Stimulated activated CD4-positive, alpha-beta T cell treated with anti-CD3 and anti-CD28 coated beads, Interleukin-1b, Interleukin-23, amount 100 ng/mL, for 48 hours (primary cell): ENCODE measurements around the gene ECT2L.

Source experiments
- DNase-seq: peaks from one replicate; pipeline ENCODE4 v3.0.0-alpha.2; 2020

Gene ECT2L

GRCh38 chr6:138795809-138796603 is at the start of gene ECT2L:
TSS of gene ECT2L (plus strand) at chr6:138796087. CDS start at chr6:138813275, 17,188 bp downstream.
- no peak for DNase-seq

GRCh38 chr6:138752017-138752416 is 43.9 kb upstream of the ECT2L start:
- DNase-seq = no peak

- DNase-seq = no peak
Observed at GRCh38 chr6:138757136-138757535, 38.8 kb upstream of the ECT2L start.

- no peak for DNase-seq
Observed at GRCh38 chr6:138765896-138766655, 29.8 kb upstream of the ECT2L start.

GRCh38 chr6:138769102-138769676 is 26.7 kb upstream of the ECT2L start:
- no peak for DNase-seq

- DNase-seq = no peak
Observed at GRCh38 chr6:138772596-138773176, 23.2 kb upstream of the ECT2L start.

- peak; percentile 92 for DNase-seq
Observed at GRCh38 chr6:138773177-138774091, 22.5 kb upstream of the ECT2L start, which contains the start of gene CCDC28A. TSS of gene CCDC28A (plus strand) at chr6:138773769. CDS start at chr6:138776121, 2,352 bp downstream.

GRCh38 chr6:138774370-138774769 is 21.5 kb upstream of the ECT2L start:
- DNase-seq = no peak

GRCh38 chr6:138776659-138777058 is 19.2 kb upstream of the ECT2L start:
- DNase-seq = no peak

GRCh38 chr6:138778331-138778730 is 17.6 kb upstream of the ECT2L start:
- no peak for DNase-seq

GRCh38 chr6:138782243-138782642 is 13.6 kb upstream of the ECT2L start:
- no peak for DNase-seq

GRCh38 chr6:138785079-138785478 is 10.8 kb upstream of the ECT2L start:
- no peak for DNase-seq

GRCh38 chr6:138785980-138786379 is 9.9 kb upstream of the ECT2L start:
- DNase-seq = no peak

GRCh38 chr6:138787138-138787537 is 8.7 kb upstream of the ECT2L start:
- no peak for DNase-seq

GRCh38 chr6:138796771-138797170 is 884 bp downstream of the ECT2L start:
- no peak for DNase-seq

GRCh38 chr6:138797806-138798446 is 2.0 kb downstream of the ECT2L start:
- DNase-seq = no peak

- no peak for DNase-seq
Observed at GRCh38 chr6:138800377-138801150, 4.7 kb downstream of the ECT2L start.

- DNase-seq = no peak
Observed at GRCh38 chr6:138803331-138803730, 7.4 kb downstream of the ECT2L start.

GRCh38 chr6:138803861-138804260 is 8.0 kb downstream of the ECT2L start:
- DNase-seq = no peak

GRCh38 chr6:138805016-138805765 is 9.3 kb downstream of the ECT2L start:
- DNase-seq = no peak
